PC-3 (cell line): ENCODE results near the gene PTPRN. TPM values are rescaled to one million over a fixed set of nuclear protein-coding genes. Genes with fewer than 3 reads are reported as not detected.

Experiments
- ATAC-seq: fragments of 200-7000 bp; cut with Tn5 transposase; 2 replicates; pipeline ENCODE4 v1.9.1; 2020; ENCODE audit warnings: mild to moderate bottlenecking, moderate library complexity
- BruUV-seq: library from RNA; stranded (reverse); fragments of 400-500 nt; replicated peaks from 2 replicates; lab custom pipeline; 2021; lab: Mats Ljungman, UMichigan
- CTCF ChIA-PET: fragments of 300-600 bp; sonication (Branson Sonifier 250); formaldehyde crosslinking; loops from one replicate; lab custom pipeline; 2022; ENCODE audit warnings: antibody characterized with exemption; lab: Charles Lee
- POLR2A ChIA-PET: fragments of 300-600 bp; sonication (Branson Sonifier 250); formaldehyde crosslinking; loops from one replicate; lab custom pipeline; 2022; ENCODE audit warnings: antibody characterized with exemption; ENCODE audit not compliant: unreplicated experiment; lab: Charles Lee
- DNase-seq: peaks from one replicate; pipeline ENCODE4 v3.0.0-alpha.2; 2015
- H2AFZ ChIP-seq: fragments of 300-600 bp; sonication (generic); 2 replicates; pipeline ENCODE4 v1.6.0; 2016; ENCODE audit warnings: antibody characterized with exemption, low read length
- H3F3A ChIP-seq: fragments of 300-600 bp; sonication (generic); one replicate; pipeline ENCODE4 v1.6.0; 2017; ENCODE audit warnings: antibody characterized with exemption, low read length, control low read depth, mild to moderate bottlenecking; ENCODE audit not compliant: unreplicated experiment
- H3K27ac ChIP-seq: fragments of 300-600 bp; sonication (generic); 2 replicates; pipeline ENCODE4 v1.5.1; 2016; ENCODE audit warnings: mild to moderate bottlenecking, low read length
- H3K27me3 ChIP-seq: fragments of 300-600 bp; sonication (generic); 2 replicates; pipeline ENCODE4 v1.6.1; 2016; ENCODE audit warnings: low read length, mixed read lengths
- H3K36me3 ChIP-seq: fragments of 300-600 bp; sonication (generic); 2 replicates; pipeline ENCODE4 v1.6.1; 2016; ENCODE audit warnings: low read depth, mixed run types, low read length, mixed read lengths
- H3K4me1 ChIP-seq: fragments of 300-600 bp; sonication (generic); 2 replicates; pipeline ENCODE4 v1.5.1; 2016; ENCODE audit warnings: low read length; ENCODE audit not compliant: insufficient read depth
- H3K4me2 ChIP-seq: fragments of 300-600 bp; sonication (generic); 2 replicates; pipeline ENCODE4 v1.6.0; 2016; ENCODE audit warnings: low read length
- H3K4me3 ChIP-seq: fragments of 300-600 bp; sonication (generic); 2 replicates; pipeline ENCODE4 v1.5.1; 2016; ENCODE audit warnings: mild to moderate bottlenecking, low read length, mixed read lengths
- H3K79me2 ChIP-seq: fragments of 300-600 bp; sonication (generic); 2 replicates; pipeline ENCODE4 v1.6.1; 2017; ENCODE audit warnings: low read length, mixed read lengths
- H3K9ac ChIP-seq: fragments of 300-600 bp; sonication (generic); 2 replicates; pipeline ENCODE4 v1.6.0; 2016; ENCODE audit warnings: mild to moderate bottlenecking, low read length
- H3K9me2 ChIP-seq: fragments of 300-600 bp; sonication (generic); replicated peaks from 2 replicates; pipeline ENCODE4 v1.6.1; 2016; ENCODE audit warnings: mixed run types, low read length, mixed read lengths
- H3K9me3 ChIP-seq: fragments of 300-600 bp; sonication (generic); 2 replicates; pipeline ENCODE4 v1.6.1; 2016; ENCODE audit warnings: low read length, mixed read lengths
- H4K20me1 ChIP-seq: fragments of 300-600 bp; sonication (generic); 2 replicates; pipeline ENCODE4 v1.6.1; 2016; ENCODE audit warnings: low read length, mixed read lengths
- CTCF ChIP-seq: fragments of 300-600 bp; sonication (generic); conservative IDR thresholded peaks from 2 replicates; pipeline ENCODE4 v1.5.1; 2017; ENCODE audit warnings: antibody characterized with exemption, low read depth, mild to moderate bottlenecking, low read length
- EZH2 ChIP-seq: fragments of 300-600 bp; sonication (generic); IDR thresholded peaks from one replicate; pipeline ENCODE4 v1.6.1; 2017; ENCODE audit warnings: antibody characterized with exemption, mild to moderate bottlenecking, low read length; ENCODE audit not compliant: unreplicated experiment
- EZH2phosphoT487 ChIP-seq: fragments of 300-600 bp; sonication (generic); IDR thresholded peaks from 2 replicates; pipeline ENCODE4 v1.6.1; 2018; ENCODE audit warnings: mild to moderate bottlenecking, antibody characterized with exemption, low read length, borderline replicate concordance
- intact Hi-C: fragments of 100-400 bp; cut with micrococcal nuclease; formaldehyde crosslinking; loops from 2 replicates; pipeline ENCODE4 v1.9.0; 2023
- total RNA-seq: library from RNA; depleted of rRNA; stranded (reverse); fragments of >200 nt; gene quantifications from 2 replicates; pipeline ENCODE4 v1.2.3, GENCODE V29; 2014

The PTPRN gene
- total RNA-seq, 1 experiment from 2014 or later, result 0.07 TPM

- H3K4me2 ChIP-seq, result no peak overlapping the region
- no TSS peak for BruUV-seq
- ChIA-PET CTCF (no interaction called here), POLR2A (no interaction called here)
- TF ChIP-seq CTCF (no peak), EZH2phosphoT487 (no peak), EZH2 (no peak)
- H4K20me1 ChIP-seq, result no peaks in the 10 kb centered on the region
- H3K9me2 ChIP-seq, result no peaks in the 10 kb centered on the region
- no peaks in the 10 kb centered on the region for H3F3A ChIP-seq
- H3K79me2 ChIP-seq, result no peaks in the 10 kb centered on the region
- no peaks in the 10 kb centered on the region for H3K36me3 ChIP-seq
- H3K4me1 ChIP-seq, result no peaks in the 10 kb centered on the region
- intact Hi-C loops, result no loop called here
- no peak for ATAC-seq
- H2AFZ ChIP-seq, result no peak overlapping the region
- DNase-seq, result no peak
- H3K9ac ChIP-seq, result no peak overlapping the region
- H3K9me3 ChIP-seq, result no peaks in the 10 kb centered on the region
- no peak overlapping the region for H3K4me3 ChIP-seq
- H3K27ac ChIP-seq, result no peak overlapping the region
- H3K27me3 ChIP-seq, result peaks cover 41% of the 10 kb centered on the region
These were observed 16.6 kb upstream of the PTPRN start for GRCh38 chr2:219325657-219326315.

- TF ChIP-seq EZH2 (no peak), CTCF (no peak), EZH2phosphoT487 (no peak)
- Histone ChIP-seq H4K20me1 (no peaks in the 10 kb centered on the region), H3K4me1 (no peaks in the 10 kb centered on the region), H3K79me2 (no peaks in the 10 kb centered on the region), H3K4me2 (no peak overlapping the region), H3K27ac (no peak overlapping the region), H3F3A (no peaks in the 10 kb centered on the region), H3K9ac (no peak overlapping the region), H3K4me3 (no peak overlapping the region), H3K36me3 (no peaks in the 10 kb centered on the region), H2AFZ (no peak overlapping the region), H3K9me2 (no peaks in the 10 kb centered on the region), H3K27me3 (peaks cover 35% of the 10 kb centered on the region), H3K9me3 (no peaks in the 10 kb centered on the region)
- DNase-seq (no peak), ATAC-seq (no peak)
- POLR2A ChIA-PET, result no interaction called here
- CTCF ChIA-PET, result no interaction called here
- BruUV-seq, result no TSS peak
- intact Hi-C loops, result no loop called here
These were observed 15.9 kb upstream of the PTPRN start for GRCh38 chr2:219325136-219325535.

- TF ChIP-seq EZH2phosphoT487 (no peak), CTCF (no peak), EZH2 (no peak)
- intact Hi-C loops, result no loop called here
- BruUV-seq, result no TSS peak
These were observed 14.2 kb upstream of the PTPRN start for GRCh38 chr2:219323434-219323833.

More at GRCh38 chr2:219323434-219323833, 14.2 kb upstream of the PTPRN start:
- ATAC-seq, result no peak
- Histone ChIP-seq H3F3A (no peaks in the 10 kb centered on the region), H3K27me3 (peaks cover 29% of the 10 kb centered on the region), H3K9ac (no peak overlapping the region), H4K20me1 (no peaks in the 10 kb centered on the region), H3K4me3 (no peak overlapping the region), H3K79me2 (no peaks in the 10 kb centered on the region), H3K4me2 (no peak overlapping the region), H3K9me3 (no peaks in the 10 kb centered on the region), H2AFZ (no peak overlapping the region), H3K27ac (no peak overlapping the region), H3K4me1 (no peaks in the 10 kb centered on the region), H3K36me3 (no peaks in the 10 kb centered on the region), H3K9me2 (no peaks in the 10 kb centered on the region)
- no peak for DNase-seq
- ChIA-PET POLR2A (no interaction called here), CTCF (no interaction called here)
